ENCODE results near the gene C1QTNF4. TPM values are rescaled to one million over a fixed set of nuclear protein-coding genes. Genes with fewer than 3 reads are reported as not detected.

C1QTNF4 gene
- total RNA-seq (2021): 5.7 and 8.7 TPM in 2 replicates
- long read RNA-seq, partial matches to known transcripts: 0 of 2 reads
- long read RNA-seq, other reads (novel, unspliced or antisense): 0 of 2 reads

GRCh38 chr11:47593934-47594855, at the start of gene C1QTNF4:
Gene C1QTNF4 (minus strand): TSS chr11:47594411. CDS start chr11:47590810, 3,601 bp downstream.
- Mint-ChIP-seq H3K27me3 (ENCODE audit: low read depth) (peaks cover 41% of the 10 kb centered on the region), H3K4me3 (peak within 1 kb of the TSS; percentile 73 to 93), H3K36me3 (ENCODE audit: insufficient read depth in 1 of 3, low read depth in 3 of 3) (no peaks in the 10 kb centered on the region; a peak in 1 of 7 replicates), H3K27ac (no peak within 1 kb of the TSS), H3K9me3 (no peaks in the 10 kb centered on the region), H3K4me1 (peaks cover 19 to 27% of the 10 kb centered on the region in 2 experiments)
- H2BK15ac ChIP-seq (ENCODE audit: low read depth, low read length): no peak within 1 kb of the TSS
- no peaks in the 10 kb centered on the region for H3K79me2 ChIP-seq (ENCODE audit: insufficient read depth, low read length)
- H3K27me3 ChIP-seq (ENCODE audit: insufficient read depth, low read length): peaks cover 10% of the 10 kb centered on the region; the same call in 1 of the 2 replicates
- no peak within 1 kb of the TSS for H4K8ac ChIP-seq (replicated peaks; ENCODE audit: insufficient read length, low read depth, low read length)
- H3K23ac ChIP-seq (ENCODE audit: insufficient read length, low read depth, low read length): no peak within 1 kb of the TSS
- peak; percentile 58 for DNase-seq
- H3T11ph ChIP-seq (ENCODE audit: low read length): no peak within 1 kb of the TSS
- peak within 1 kb of the TSS; percentile 89 for H3K4me2 ChIP-seq (ENCODE audit: insufficient read depth, insufficient read length, low read length)
- no peaks in the 10 kb centered on the region for H3K9me3 ChIP-seq (ENCODE audit: control insufficient read depth, low read depth, low read length)
- H3K4ac ChIP-seq (ENCODE audit: low read depth, low read length): no peak within 1 kb of the TSS
- H3K4me1 ChIP-seq (ENCODE audit: insufficient read depth, low read length): no peaks in the 10 kb centered on the region
- no peak within 1 kb of the TSS for H3K18ac ChIP-seq (ENCODE audit: insufficient read length, low read depth, low read length)
- H3K27ac ChIP-seq (ENCODE audit: insufficient read length, low read depth, low read length): no peak within 1 kb of the TSS
- H2BK20ac ChIP-seq (ENCODE audit: low read depth, low read length, poor library complexity, severe bottlenecking): no peak within 1 kb of the TSS
- no peak within 1 kb of the TSS for H2BK120ac ChIP-seq (ENCODE audit: low read depth, low read length, poor library complexity, severe bottlenecking)
- no peak for TF ChIP-seq CTCF (conservative IDR thresholded peaks at IDR 0.05)
- H3K79me1 ChIP-seq (ENCODE audit: insufficient read depth, low read depth, low read length, poor library complexity, severe bottlenecking): no peaks in the 10 kb centered on the region
- H3K9ac ChIP-seq (ENCODE audit: extremely low read depth, insufficient read length, low read length): no peak within 1 kb of the TSS
- H3K23me2 ChIP-seq (ENCODE audit: insufficient read length, low read depth, low read length, poor library complexity, severe bottlenecking): peaks cover 13% of the 10 kb centered on the region
- no peak within 1 kb of the TSS for H2BK5ac ChIP-seq (ENCODE audit: insufficient read length, low read length)
- H4K5ac ChIP-seq (ENCODE audit: insufficient read length, low read depth, low read length): no peak within 1 kb of the TSS
- no peak within 1 kb of the TSS for H4K91ac ChIP-seq (ENCODE audit: insufficient read length, low read depth, low read length)
- peak within 1 kb of the TSS; percentile 5; the same call in 1 of the 2 replicates for H3K14ac ChIP-seq (ENCODE audit: insufficient read depth, low read length)
- no peak within 1 kb of the TSS for H2BK12ac ChIP-seq (ENCODE audit: insufficient read length, low read depth, low read length)
- H2AK5ac ChIP-seq (ENCODE audit: insufficient read length, low read length): no peak within 1 kb of the TSS
- H4K20me1 ChIP-seq (ENCODE audit: control insufficient read depth, insufficient read depth, insufficient read length): no peaks in the 10 kb centered on the region
- no CpG with 5 or more reads among the region's 48 CpGs for whole genome bisulfite sequencing (ENCODE audit: extremely low coverage, insufficient read length, low lambda C conversion rate)
- H2AFZ ChIP-seq (ENCODE audit: low read length): no peak within 1 kb of the TSS
- H3K56ac ChIP-seq (ENCODE audit: insufficient read length, low read depth, low read length): no peak within 1 kb of the TSS

All from H9 (cell line).